Activated naive CD4-positive, alpha-beta T cell treated with anti-CD3 and anti-CD28 coated beads, Interleukin-2, amount 50 U/mL, for 24 hours (primary cell): ENCODE results near the gene MAPKBP1.

Source experiments
- H3K27ac Mint-ChIP-seq: one replicate; pipeline ENCODE4 v1.8.0; 2021; ENCODE audit warnings: mild to moderate bottlenecking, mixed read lengths
- H3K27me3 Mint-ChIP-seq: one replicate; pipeline ENCODE4 v1.8.0; 2021; ENCODE audit warnings: mixed read lengths
- H3K36me3 Mint-ChIP-seq: one replicate; pipeline ENCODE4 v1.8.0; 2021; ENCODE audit warnings: mixed read lengths
- H3K4me1 Mint-ChIP-seq: one replicate; pipeline ENCODE4 v1.8.0; 2021; ENCODE audit warnings: mixed read lengths
- H3K4me3 Mint-ChIP-seq: one replicate; pipeline ENCODE4 v1.8.0; 2021; ENCODE audit warnings: mild to moderate bottlenecking, mixed read lengths
- H3K9me3 Mint-ChIP-seq: one replicate; pipeline ENCODE4 v1.8.0; 2021; ENCODE audit warnings: mixed read lengths

Gene MAPKBP1

GRCh38 chr15:41843571-41843970 lies 69.3 kb downstream of the MAPKBP1 start:
- Mint-ChIP-seq H3K9me3 (no peaks in the 10 kb centered on the region), H3K27ac (no peak overlapping the region), H3K4me1 (no peaks in the 10 kb centered on the region), H3K4me3 (no peak overlapping the region), H3K36me3 (peaks cover 2% of the 10 kb centered on the region), H3K27me3 (no peaks in the 10 kb centered on the region)

DNA sequence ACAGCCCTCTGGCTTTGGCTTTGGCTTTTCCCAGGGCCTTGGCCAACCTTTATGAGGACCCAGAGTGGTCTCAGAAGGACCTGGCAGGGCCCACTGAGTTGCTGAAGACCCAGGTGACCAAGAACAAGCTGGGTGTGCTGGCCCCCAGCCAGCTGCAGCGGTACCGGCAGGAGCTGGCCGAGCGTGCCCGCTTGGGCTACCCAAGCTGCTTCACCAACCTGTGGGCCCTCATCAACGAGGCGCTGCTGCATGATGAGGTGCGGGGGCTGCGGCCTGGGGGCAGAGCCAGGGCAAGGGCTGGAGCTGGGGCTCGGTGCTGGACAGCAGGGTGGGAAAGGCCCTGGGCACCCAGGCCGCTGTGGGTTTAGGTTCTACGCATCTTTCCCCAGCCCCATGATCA lies 70.5 kb downstream of the MAPKBP1 start:
- Mint-ChIP-seq H3K4me3 (no peak overlapping the region), H3K36me3 (peaks cover 2% of the 10 kb centered on the region), H3K4me1 (no peaks in the 10 kb centered on the region), H3K27ac (no peak overlapping the region), H3K27me3 (no peaks in the 10 kb centered on the region), H3K9me3 (no peaks in the 10 kb centered on the region)

DNA sequence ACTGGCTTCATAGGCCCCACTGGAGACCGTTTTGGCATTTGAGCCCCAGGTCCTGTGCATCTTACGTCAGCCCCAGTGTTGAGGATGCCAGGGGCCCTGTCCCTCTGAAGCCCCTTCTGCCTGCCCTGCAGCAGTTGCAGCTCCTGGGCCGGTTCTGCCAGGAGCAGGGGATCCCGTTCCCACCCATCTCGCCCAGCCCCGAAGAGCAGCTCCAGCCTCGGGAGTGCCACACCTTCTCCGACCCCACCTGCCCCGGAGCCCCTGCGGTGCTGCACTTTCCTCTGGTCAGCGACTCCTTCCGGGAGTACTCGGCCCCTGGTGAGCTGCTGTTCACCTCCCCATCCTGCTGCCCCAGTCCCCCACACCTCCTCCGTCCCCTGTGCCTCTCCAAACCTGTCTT lies 72.9 kb downstream of the MAPKBP1 start:
- peak overlapping the region; percentile 41 for H3K27ac Mint-ChIP-seq
- no peaks in the 10 kb centered on the region for H3K27me3 Mint-ChIP-seq
- peaks cover 2% of the 10 kb centered on the region for H3K36me3 Mint-ChIP-seq

DNA sequence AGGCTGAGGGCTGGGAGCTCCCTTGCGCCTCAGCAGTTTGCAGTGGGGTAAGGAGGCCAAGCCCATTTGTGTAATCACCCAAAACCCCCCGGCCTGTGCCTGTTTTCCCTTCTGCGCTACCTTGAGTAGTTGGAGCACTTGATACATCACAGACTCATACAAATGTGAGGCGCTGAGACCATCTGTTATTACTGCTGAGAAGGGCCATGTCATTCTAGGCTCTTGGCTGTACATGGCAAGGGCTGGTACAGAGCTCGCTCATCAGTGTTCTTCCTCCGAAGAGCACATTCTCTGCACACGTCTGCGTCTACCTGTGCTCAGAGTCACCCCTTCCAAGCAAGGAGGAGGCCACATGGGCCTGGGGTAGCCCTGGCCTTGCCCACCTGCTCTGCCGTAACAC lies 73.7 kb downstream of the MAPKBP1 start:
- H3K27ac Mint-ChIP-seq, result no peak overlapping the region
- H3K9me3 Mint-ChIP-seq, result no peaks in the 10 kb centered on the region
- no peaks in the 10 kb centered on the region for H3K4me1 Mint-ChIP-seq
- H3K27me3 Mint-ChIP-seq, result no peaks in the 10 kb centered on the region
- H3K36me3 Mint-ChIP-seq, result peaks cover 2% of the 10 kb centered on the region
- H3K4me3 Mint-ChIP-seq, result no peak overlapping the region

More for the DNA sequence above, 72.9 kb downstream of the MAPKBP1 start:
- no peak overlapping the region for H3K4me3 Mint-ChIP-seq
- H3K9me3 Mint-ChIP-seq, result no peaks in the 10 kb centered on the region
- no peaks in the 10 kb centered on the region for H3K4me1 Mint-ChIP-seq

DNA sequence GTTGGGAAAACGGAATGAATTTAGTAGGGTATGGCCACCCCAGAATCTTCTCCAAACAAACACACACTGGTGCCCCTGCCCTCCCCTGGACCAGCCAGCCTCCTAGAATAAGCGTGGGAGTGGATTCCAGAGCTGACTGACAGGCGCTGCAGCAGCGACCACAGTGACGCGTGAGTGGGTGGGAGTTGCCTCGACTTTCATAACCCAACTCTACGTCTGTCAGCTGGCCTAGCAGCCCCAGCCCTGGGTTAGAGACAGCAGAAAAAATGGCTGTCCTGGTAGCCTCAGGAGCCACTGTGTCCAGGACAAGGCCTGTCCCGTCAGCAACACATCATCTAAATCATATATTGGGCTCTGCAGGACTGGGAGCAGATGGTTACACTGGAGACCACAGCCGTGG lies 74.3 kb downstream of the MAPKBP1 start:
- Mint-ChIP-seq H3K36me3 (peaks cover 2% of the 10 kb centered on the region), H3K9me3 (no peaks in the 10 kb centered on the region)

DNA sequence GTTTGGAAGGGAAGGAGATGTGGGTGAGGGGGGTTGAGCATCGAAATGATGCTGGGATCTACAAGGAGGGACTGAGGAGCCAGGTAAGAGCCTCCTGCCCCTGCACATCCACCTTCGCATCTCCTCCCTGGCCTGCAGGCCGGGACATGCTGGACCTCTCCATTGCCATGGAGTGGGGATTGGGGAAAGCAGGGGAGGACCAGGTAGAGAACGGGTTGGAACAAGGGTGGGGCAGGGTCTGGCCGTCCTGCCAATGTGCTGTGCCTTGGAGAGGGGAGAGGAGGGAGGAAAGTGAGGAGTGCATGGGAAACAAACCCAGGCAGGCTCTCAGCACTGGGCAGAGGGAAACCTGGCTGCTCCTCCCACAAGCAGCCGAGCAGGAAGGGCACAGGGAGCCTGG lies 74.9 kb downstream of the MAPKBP1 start:
- H3K4me1 Mint-ChIP-seq, result no peaks in the 10 kb centered on the region
- H3K36me3 Mint-ChIP-seq, result peaks cover 2% of the 10 kb centered on the region
- H3K27ac Mint-ChIP-seq, result no peak overlapping the region
- no peaks in the 10 kb centered on the region for H3K27me3 Mint-ChIP-seq
- H3K9me3 Mint-ChIP-seq, result no peaks in the 10 kb centered on the region
- no peak overlapping the region for H3K4me3 Mint-ChIP-seq

More for the DNA sequence above, 74.3 kb downstream of the MAPKBP1 start:
- H3K4me3 Mint-ChIP-seq, result no peak overlapping the region
- peak overlapping the region; percentile 51 for H3K27ac Mint-ChIP-seq
- no peaks in the 10 kb centered on the region for H3K4me1 Mint-ChIP-seq
- H3K27me3 Mint-ChIP-seq, result no peaks in the 10 kb centered on the region

GRCh38 chr15:41849861-41850260 lies 75.6 kb downstream of the MAPKBP1 start:
- no peak overlapping the region for H3K27ac Mint-ChIP-seq
- H3K36me3 Mint-ChIP-seq, result peaks cover 2% of the 10 kb centered on the region
- H3K9me3 Mint-ChIP-seq, result no peaks in the 10 kb centered on the region
- no peak overlapping the region for H3K4me3 Mint-ChIP-seq
- H3K4me1 Mint-ChIP-seq, result no peaks in the 10 kb centered on the region
- no peaks in the 10 kb centered on the region for H3K27me3 Mint-ChIP-seq

DNA sequence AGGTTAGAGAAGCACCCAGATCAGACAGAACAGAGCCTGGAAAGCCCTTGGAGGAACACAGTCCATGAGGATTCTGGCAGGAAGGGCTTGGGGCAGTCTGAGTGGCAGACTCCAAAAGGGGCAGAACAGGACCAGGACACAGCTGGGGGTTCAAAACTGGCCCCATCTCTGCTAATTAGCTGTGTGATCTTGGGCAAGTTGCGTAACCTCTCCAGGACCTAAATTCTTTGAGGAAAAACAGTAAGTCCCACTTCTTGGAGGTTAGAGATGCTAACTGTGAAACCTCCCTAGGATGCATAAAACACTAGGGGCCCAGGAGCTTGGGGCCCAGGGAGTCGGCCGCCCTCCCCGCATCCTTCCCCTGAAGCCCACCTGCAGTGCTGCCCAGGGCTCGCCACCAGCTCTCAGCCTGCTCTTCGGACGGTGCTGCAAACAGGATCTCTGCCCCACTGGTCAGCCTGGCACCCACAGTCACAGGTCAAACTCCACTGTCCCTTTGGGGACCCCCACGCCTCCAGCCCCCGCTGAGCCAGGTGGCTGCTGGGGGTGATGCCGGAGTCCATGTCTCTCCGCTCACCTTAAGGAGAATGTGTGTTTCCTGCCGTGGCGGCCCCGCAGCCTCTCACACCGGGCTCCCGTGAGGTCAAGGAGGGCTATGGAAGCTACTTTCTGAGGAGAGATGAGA lies 76.3 kb downstream of the MAPKBP1 start:
- Mint-ChIP-seq H3K4me1 (no peaks in the 10 kb centered on the region), H3K9me3 (no peaks in the 10 kb centered on the region), H3K27me3 (no peaks in the 10 kb centered on the region), H3K27ac (no peak overlapping the region), H3K4me3 (no peak overlapping the region), H3K36me3 (peaks cover 2% of the 10 kb centered on the region)

DNA sequence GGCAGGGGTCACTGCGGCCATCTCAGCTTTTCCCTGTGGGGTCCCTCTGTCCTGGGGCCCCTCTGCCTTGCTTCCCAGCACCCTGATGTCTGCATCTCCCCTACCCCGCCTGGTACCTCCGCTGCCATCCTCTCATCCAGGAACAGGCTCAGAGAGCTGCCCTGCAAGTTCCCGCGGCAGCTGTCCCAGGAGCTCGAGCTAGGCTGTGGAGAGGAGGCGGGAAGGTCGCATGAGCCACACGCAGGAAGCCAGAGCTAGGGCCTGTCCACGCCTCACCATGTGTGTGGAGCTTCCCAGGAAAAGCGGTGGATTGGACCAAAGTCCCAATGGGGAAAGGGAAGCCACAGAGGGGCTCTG lies 76.9 kb downstream of the MAPKBP1 start:
- Mint-ChIP-seq H3K27ac (no peak overlapping the region), H3K4me3 (no peak overlapping the region), H3K36me3 (peaks cover 2% of the 10 kb centered on the region), H3K4me1 (no peaks in the 10 kb centered on the region), H3K9me3 (no peaks in the 10 kb centered on the region), H3K27me3 (no peaks in the 10 kb centered on the region)

DNA sequence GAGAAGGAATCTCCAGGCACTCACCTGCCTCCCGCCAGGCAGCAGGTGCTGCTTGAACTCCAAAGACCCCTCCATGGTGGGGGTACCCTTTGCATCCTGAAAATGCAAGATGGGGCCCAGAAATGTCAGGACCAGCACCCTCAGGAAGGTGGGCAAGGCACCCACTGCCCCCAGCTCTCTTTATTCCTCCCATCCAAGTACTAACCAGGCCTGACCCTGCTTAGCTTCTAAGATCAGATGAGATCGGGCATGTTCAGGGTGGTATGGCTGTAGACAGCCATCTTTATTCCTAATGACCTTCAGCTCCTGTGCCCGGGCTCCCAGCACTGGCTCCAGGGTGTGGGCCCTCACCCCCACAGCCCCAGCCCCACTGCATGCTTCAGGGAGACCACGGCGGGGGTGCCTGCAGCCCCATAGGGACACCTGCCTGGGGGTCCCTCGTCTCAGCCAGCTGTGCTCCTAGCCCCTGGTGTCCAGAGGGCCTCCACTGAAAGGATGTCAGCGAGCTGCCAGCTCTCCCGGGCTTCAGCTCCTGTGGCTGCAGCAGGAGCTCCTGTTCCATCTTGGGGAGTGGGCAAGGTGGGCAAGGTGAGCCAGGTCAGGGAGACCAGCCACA lies 77.6 kb downstream of the MAPKBP1 start:
- H3K4me1 Mint-ChIP-seq, result no peaks in the 10 kb centered on the region
- H3K27ac Mint-ChIP-seq, result no peak overlapping the region
- H3K36me3 Mint-ChIP-seq, result peaks cover 2% of the 10 kb centered on the region
- H3K4me3 Mint-ChIP-seq, result no peak overlapping the region
- no peaks in the 10 kb centered on the region for H3K9me3 Mint-ChIP-seq
- no peaks in the 10 kb centered on the region for H3K27me3 Mint-ChIP-seq

DNA sequence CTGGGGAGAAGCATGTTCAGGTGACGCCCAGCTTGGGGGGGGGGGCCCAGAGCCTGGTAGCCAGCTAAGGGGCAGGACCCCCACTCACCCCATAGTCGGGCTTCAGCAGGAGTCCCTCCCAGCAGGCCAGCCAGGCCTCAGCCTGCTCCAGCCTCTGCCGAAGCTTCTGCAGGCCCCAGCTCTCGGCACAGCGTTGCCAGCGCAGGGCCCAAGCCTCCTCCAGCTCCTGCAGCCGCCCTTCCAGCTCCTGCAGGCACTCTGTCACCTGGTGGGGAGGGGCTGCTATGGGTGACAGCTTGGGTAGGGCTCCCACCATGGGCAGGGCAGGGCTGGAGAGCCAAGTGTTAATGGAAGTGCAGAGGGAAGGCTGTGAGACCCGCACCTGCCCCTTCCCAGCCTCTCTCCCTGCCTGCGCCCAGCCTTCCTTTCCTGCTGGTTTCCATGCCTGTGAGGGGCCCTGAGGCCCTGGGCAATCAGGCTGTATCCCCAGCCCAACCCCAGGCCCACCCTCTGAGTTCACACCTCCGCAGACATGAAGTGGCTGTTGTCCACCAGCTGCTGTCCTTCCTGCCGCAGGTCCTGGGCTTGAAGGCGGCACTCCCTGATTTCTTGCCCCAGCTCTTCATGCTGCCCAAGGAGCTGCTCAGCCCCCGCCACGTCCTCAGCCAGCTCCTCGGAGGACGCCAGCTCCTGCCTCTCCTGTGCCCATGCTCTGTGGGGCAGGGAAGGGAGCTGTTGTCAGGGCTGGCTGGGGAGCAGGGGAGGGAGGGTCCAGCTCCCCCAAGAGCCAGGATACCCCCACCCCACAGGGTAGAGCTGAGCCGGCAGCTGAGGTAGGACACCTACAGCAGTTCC lies 78.7 kb downstream of the MAPKBP1 start:
- H3K9me3 Mint-ChIP-seq, result no peaks in the 10 kb centered on the region
- H3K27ac Mint-ChIP-seq, result no peak overlapping the region
- peaks cover 2% of the 10 kb centered on the region for H3K36me3 Mint-ChIP-seq
- no peaks in the 10 kb centered on the region for H3K27me3 Mint-ChIP-seq
- H3K4me1 Mint-ChIP-seq, result no peaks in the 10 kb centered on the region
- H3K4me3 Mint-ChIP-seq, result no peak overlapping the region

- Mint-ChIP-seq H3K4me1 (no peaks in the 10 kb centered on the region), H3K27me3 (no peaks in the 10 kb centered on the region), H3K36me3 (no peaks in the 10 kb centered on the region), H3K4me3 (no peak overlapping the region), H3K27ac (no peak overlapping the region), H3K9me3 (no peaks in the 10 kb centered on the region)
Measured at GRCh38 chr15:41853831-41854230, 79.5 kb downstream of the MAPKBP1 start.

DNA sequence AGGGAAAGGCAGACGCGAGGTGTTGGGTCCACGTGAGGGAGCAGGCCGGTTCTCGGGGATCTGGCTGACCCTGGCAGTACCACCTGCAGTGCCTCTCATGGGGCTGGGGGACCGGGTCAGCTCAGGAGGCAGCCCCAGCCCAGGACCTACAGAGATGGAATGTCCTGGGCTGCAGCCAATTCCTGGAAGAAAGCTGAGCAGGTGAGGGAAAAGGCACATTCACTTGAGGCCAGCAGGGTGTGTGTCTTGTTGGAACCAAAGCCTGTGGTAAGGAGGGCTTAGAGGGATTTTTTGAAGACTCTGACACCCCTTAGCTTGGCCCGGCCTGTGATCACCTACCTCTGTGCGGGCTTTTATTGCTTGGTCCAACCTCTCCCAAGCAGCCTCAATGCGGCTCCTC lies 80.2 kb downstream of the MAPKBP1 start:
- no peaks in the 10 kb centered on the region for H3K27me3 Mint-ChIP-seq
- H3K4me3 Mint-ChIP-seq, result no peak overlapping the region
- H3K4me1 Mint-ChIP-seq, result no peaks in the 10 kb centered on the region
- no peaks in the 10 kb centered on the region for H3K9me3 Mint-ChIP-seq
- no peak overlapping the region for H3K27ac Mint-ChIP-seq
- no peaks in the 10 kb centered on the region for H3K36me3 Mint-ChIP-seq

GRCh38 chr15:41855261-41855961 lies 81.1 kb downstream of the MAPKBP1 start:
- no peak overlapping the region for H3K4me3 Mint-ChIP-seq
- H3K9me3 Mint-ChIP-seq, result no peaks in the 10 kb centered on the region
- no peak overlapping the region for H3K27ac Mint-ChIP-seq
- H3K27me3 Mint-ChIP-seq, result no peaks in the 10 kb centered on the region
- H3K36me3 Mint-ChIP-seq, result no peaks in the 10 kb centered on the region
- H3K4me1 Mint-ChIP-seq, result peaks cover 4% of the 10 kb centered on the region

DNA sequence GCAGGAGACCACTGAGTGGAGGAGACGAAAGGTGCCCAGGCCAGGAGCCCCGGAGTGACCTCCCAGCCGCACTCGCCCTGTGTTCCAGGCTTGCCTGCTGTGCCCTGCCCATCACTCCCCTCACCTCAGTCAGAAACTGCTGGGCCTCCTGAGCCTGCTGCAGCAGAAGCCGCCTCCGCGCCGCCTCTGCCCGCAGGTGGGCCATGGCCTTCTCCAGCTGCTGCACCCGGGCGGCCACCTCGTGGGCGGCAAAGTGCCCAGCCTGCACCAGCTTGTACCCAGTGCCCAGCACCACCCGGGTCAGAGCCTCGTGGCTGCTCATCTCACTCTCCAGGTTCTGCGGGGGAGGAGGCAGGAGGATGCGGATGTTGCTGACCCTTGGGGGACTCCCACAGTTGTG lies 82.0 kb downstream of the MAPKBP1 start:
- Mint-ChIP-seq H3K36me3 (no peaks in the 10 kb centered on the region), H3K4me1 (peaks cover 4% of the 10 kb centered on the region), H3K4me3 (no peak overlapping the region), H3K9me3 (no peaks in the 10 kb centered on the region), H3K27me3 (no peaks in the 10 kb centered on the region), H3K27ac (no peak overlapping the region)

GRCh38 chr15:41856716-41857115 lies 82.4 kb downstream of the MAPKBP1 start:
- Mint-ChIP-seq H3K4me3 (no peak overlapping the region), H3K36me3 (no peaks in the 10 kb centered on the region), H3K4me1 (peaks cover 4% of the 10 kb centered on the region), H3K27me3 (no peaks in the 10 kb centered on the region), H3K9me3 (no peaks in the 10 kb centered on the region), H3K27ac (no peak overlapping the region)
